GM21360 (cell line): ENCODE results near the gene ADGRG3.
A peak's percentile ranks its signal among the peaks of the same experiment; 100 is the strongest.

Experiments
- ATAC-seq: cut with Tn5 transposase; IDR thresholded peaks from one replicate; pipeline ENCODE4 v1.9.1; 2021; ENCODE audit warnings: mild to moderate bottlenecking, moderate library complexity; ENCODE audit not compliant: unreplicated experiment

The ADGRG3 gene

GRCh38 chr16:57734925-57735754 lies 67.0 kb downstream of the ADGRG3 start:
- ATAC-seq = peak; percentile 86

- no peak for ATAC-seq
Observed at GRCh38 chr16:57735755-57736418, 67.8 kb downstream of the ADGRG3 start, which contains the start of gene KATNB1. KATNB1 (plus strand) TSS chr16:57735770; CDS start chr16:57737244, 1,474 bp downstream.

GRCh38 chr16:57736419-57737351 lies 68.6 kb downstream of the ADGRG3 start:
- ATAC-seq = no peak

- ATAC-seq = no peak
Observed at GRCh38 chr16:57738844-57739243, 70.7 kb downstream of the ADGRG3 start.
